Activated naive CD8-positive, alpha-beta T cell treated with anti-CD3 and anti-CD28 coated beads, Interleukin-2, amount 10 ng/mL, durations not matched to agents 7 days and 5 days (primary cell): ENCODE results near the gene CSF2RB. TPM values are rescaled to one million over a fixed set of nuclear protein-coding genes. Genes with fewer than 3 reads are reported as not detected.

ENCODE experiments used
- ATAC-seq: fragments of 150-1000 bp; cut with Tn5 transposase; one replicate; pipeline ENCODE4 v1.10.0; 2021; ENCODE audit warnings: low read depth, moderate library complexity
- POLR2A ChIA-PET: fragments of 350-600 bp; sonication (Branson Sonifier 250); formaldehyde crosslinking; loops from one replicate; lab custom pipeline; 2021; ENCODE audit warnings: antibody characterized with exemption; lab: Charles Lee
- DNase-seq: peaks from one replicate; pipeline ENCODE4 v3.0.0; 2021
- H3K27ac Mint-ChIP-seq: one replicate; pipeline ENCODE4 v1.8.0; 2022; ENCODE audit warnings: mild to moderate bottlenecking, mixed read lengths
- H3K27me3 Mint-ChIP-seq: one replicate; pipeline ENCODE4 v1.8.0; 2022; ENCODE audit warnings: mild to moderate bottlenecking, moderate library complexity, mixed read lengths
- H3K36me3 Mint-ChIP-seq: one replicate; pipeline ENCODE4 v1.8.0; 2021; ENCODE audit warnings: mild to moderate bottlenecking, mixed read lengths
- H3K4me1 Mint-ChIP-seq: one replicate; pipeline ENCODE4 v1.8.0; 2021; ENCODE audit warnings: mixed read lengths
- H3K4me3 Mint-ChIP-seq: one replicate; pipeline ENCODE4 v1.8.0; 2022; ENCODE audit warnings: mild to moderate bottlenecking, moderate library complexity, mixed read lengths
- H3K9me3 Mint-ChIP-seq: one replicate; pipeline ENCODE4 v1.8.0; 2021; ENCODE audit warnings: mixed read lengths
- total RNA-seq, 2 experiments: library from RNA; stranded (reverse); gene quantifications; one replicate each; pipeline ENCODE4 v1.2.3, GENCODE V29; 2021

The CSF2RB gene
- total RNA-seq, 2 experiments from 2014 or later: 1.1 to 1.3 TPM

GRCh38 chr22:36928196-36928595 is 14.8 kb downstream of the CSF2RB start:
- ATAC-seq (no peak), DNase-seq (no peak)
- POLR2A ChIA-PET: no interaction called here
- peaks cover 8% of the 10 kb centered on the region for H3K4me1 Mint-ChIP-seq
- no peaks in the 10 kb centered on the region for H3K9me3 Mint-ChIP-seq
- H3K4me3 Mint-ChIP-seq: no peak overlapping the region
- no peaks in the 10 kb centered on the region for H3K36me3 Mint-ChIP-seq
- no peaks in the 10 kb centered on the region for H3K27me3 Mint-ChIP-seq
- no peak overlapping the region for H3K27ac Mint-ChIP-seq

GRCh38 chr22:36928786-36929535 is 15.5 kb downstream of the CSF2RB start:
- Mint-ChIP-seq H3K27me3 (no peaks in the 10 kb centered on the region), H3K4me1 (peaks cover 8% of the 10 kb centered on the region), H3K9me3 (no peaks in the 10 kb centered on the region), H3K4me3 (no peak overlapping the region), H3K27ac (no peak overlapping the region), H3K36me3 (no peaks in the 10 kb centered on the region)
- no peak for DNase-seq
- ATAC-seq: no peak
- POLR2A ChIA-PET: no interaction called here

- H3K9me3 Mint-ChIP-seq: no peaks in the 10 kb centered on the region
- POLR2A ChIA-PET: no interaction called here
- H3K4me3 Mint-ChIP-seq: no peak overlapping the region
- H3K27me3 Mint-ChIP-seq: no peaks in the 10 kb centered on the region
- ATAC-seq (no peak), DNase-seq (no peak)
- no peaks in the 10 kb centered on the region for H3K36me3 Mint-ChIP-seq
- H3K4me1 Mint-ChIP-seq: peaks cover 8% of the 10 kb centered on the region
- no peak overlapping the region for H3K27ac Mint-ChIP-seq
Measured at GRCh38 chr22:36929621-36930020, 16.2 kb downstream of the CSF2RB start.

- DNase-seq (no peak), ATAC-seq (no peak)
- H3K4me3 Mint-ChIP-seq: no peak overlapping the region
- POLR2A ChIA-PET: no interaction called here
- H3K9me3 Mint-ChIP-seq: no peaks in the 10 kb centered on the region
- H3K27ac Mint-ChIP-seq: no peak overlapping the region
- peaks cover 3% of the 10 kb centered on the region for H3K4me1 Mint-ChIP-seq
- H3K27me3 Mint-ChIP-seq: no peaks in the 10 kb centered on the region
- no peaks in the 10 kb centered on the region for H3K36me3 Mint-ChIP-seq
Measured at GRCh38 chr22:36930041-36930935, 16.9 kb downstream of the CSF2RB start.

GRCh38 chr22:36931446-36931845 is 18.0 kb downstream of the CSF2RB start:
- ATAC-seq (no peak), DNase-seq (no peak)
- no peak overlapping the region for H3K27ac Mint-ChIP-seq
- no peaks in the 10 kb centered on the region for H3K27me3 Mint-ChIP-seq
- POLR2A ChIA-PET: no interaction called here
- H3K4me3 Mint-ChIP-seq: no peak overlapping the region
- H3K9me3 Mint-ChIP-seq: no peaks in the 10 kb centered on the region
- H3K36me3 Mint-ChIP-seq: no peaks in the 10 kb centered on the region
- peaks cover 2% of the 10 kb centered on the region for H3K4me1 Mint-ChIP-seq

- no peak overlapping the region for H3K4me3 Mint-ChIP-seq
- H3K4me1 Mint-ChIP-seq: peaks cover 1% of the 10 kb centered on the region
- H3K36me3 Mint-ChIP-seq: no peaks in the 10 kb centered on the region
- no peaks in the 10 kb centered on the region for H3K27me3 Mint-ChIP-seq
- ATAC-seq (no peak), DNase-seq (no peak)
- POLR2A ChIA-PET: no interaction called here
- H3K27ac Mint-ChIP-seq: no peak overlapping the region
- no peaks in the 10 kb centered on the region for H3K9me3 Mint-ChIP-seq
Measured at GRCh38 chr22:36933629-36934417, 20.4 kb downstream of the CSF2RB start.

GRCh38 chr22:36934418-36935312 is 21.2 kb downstream of the CSF2RB start:
- H3K4me3 Mint-ChIP-seq: no peak overlapping the region
- peaks cover 1% of the 10 kb centered on the region for H3K4me1 Mint-ChIP-seq
- POLR2A ChIA-PET: no interaction called here
- H3K9me3 Mint-ChIP-seq: no peaks in the 10 kb centered on the region
- ATAC-seq (no peak), DNase-seq (no peak)
- H3K36me3 Mint-ChIP-seq: no peaks in the 10 kb centered on the region
- H3K27ac Mint-ChIP-seq: no peak overlapping the region
- H3K27me3 Mint-ChIP-seq: no peaks in the 10 kb centered on the region

- Mint-ChIP-seq H3K9me3 (no peaks in the 10 kb centered on the region), H3K36me3 (no peaks in the 10 kb centered on the region), H3K4me1 (peaks cover 1% of the 10 kb centered on the region), H3K27me3 (no peaks in the 10 kb centered on the region), H3K27ac (no peak overlapping the region), H3K4me3 (no peak overlapping the region)
- DNase-seq: no peak
- POLR2A ChIA-PET: no interaction called here
- ATAC-seq: no peak
Measured at GRCh38 chr22:36935313-36935610, 21.8 kb downstream of the CSF2RB start.

- Mint-ChIP-seq H3K4me3 (no peak overlapping the region), H3K36me3 (no peaks in the 10 kb centered on the region), H3K9me3 (no peaks in the 10 kb centered on the region), H3K4me1 (peaks cover 1% of the 10 kb centered on the region), H3K27me3 (peaks cover 2% of the 10 kb centered on the region), H3K27ac (no peak overlapping the region)
- POLR2A ChIA-PET: no interaction called here
- DNase-seq (no peak), ATAC-seq (no peak)
Measured at GRCh38 chr22:36935694-36936093, 22.3 kb downstream of the CSF2RB start.

GRCh38 chr22:36936362-36937116 is 23.1 kb downstream of the CSF2RB start:
- POLR2A ChIA-PET: interaction anchor here (0.6 kb wide), 1 partner anchor 20 kb away, joined by 3 read pairs; no protein-coding TSS in a partner anchor
- no peak for ATAC-seq
- Mint-ChIP-seq H3K4me3 (no peak overlapping the region), H3K9me3 (no peaks in the 10 kb centered on the region), H3K36me3 (no peaks in the 10 kb centered on the region), H3K4me1 (peaks cover 1% of the 10 kb centered on the region), H3K27me3 (peaks cover 2% of the 10 kb centered on the region), H3K27ac (no peak overlapping the region)
- DNase-seq: no peak

- no peak overlapping the region for H3K4me3 Mint-ChIP-seq
- POLR2A ChIA-PET: interaction anchor here (0.6 kb wide), 1 partner anchor 19 kb away, joined by 3 read pairs; no protein-coding TSS in a partner anchor
- no peak for DNase-seq
- no peak for ATAC-seq
- H3K27me3 Mint-ChIP-seq: peaks cover 4% of the 10 kb centered on the region
- H3K9me3 Mint-ChIP-seq: no peaks in the 10 kb centered on the region
- peaks cover 1% of the 10 kb centered on the region for H3K4me1 Mint-ChIP-seq
- H3K36me3 Mint-ChIP-seq: no peaks in the 10 kb centered on the region
- H3K27ac Mint-ChIP-seq: no peak overlapping the region
Measured at GRCh38 chr22:36937319-36938027, 24.0 kb downstream of the CSF2RB start.

- no peaks in the 10 kb centered on the region for H3K36me3 Mint-ChIP-seq
- H3K4me1 Mint-ChIP-seq: peaks cover 1% of the 10 kb centered on the region
- H3K9me3 Mint-ChIP-seq: no peaks in the 10 kb centered on the region
- H3K27ac Mint-ChIP-seq: no peak overlapping the region
- ATAC-seq (no peak), DNase-seq (no peak)
- H3K4me3 Mint-ChIP-seq: no peak overlapping the region
- peaks cover 5% of the 10 kb centered on the region for H3K27me3 Mint-ChIP-seq
- POLR2A ChIA-PET: no interaction called here
Measured at GRCh38 chr22:36938028-36938425, 24.6 kb downstream of the CSF2RB start.
